ENCODE measurements around the gene ARL8B. TPM values are rescaled to one million over a fixed set of nuclear protein-coding genes. Genes with fewer than 3 reads are reported as not detected.

Gene ARL8B
- total RNA-seq, 2 donors from 2014 or later = 32.8 to 52.6 TPM

- TF ChIP-seq CTCF (IDR thresholded peaks at IDR 0.05) = no peak
Observed at GRCh38 chr3:5202222-5202621, 80.1 kb downstream of the ARL8B start.

GRCh38 chr3:5205165-5205941 lies 83.3 kb downstream of the ARL8B start:
- Histone ChIP-seq H3K9me3 (no peaks in the 10 kb centered on the region), H3K27me3 (replicated peaks; ENCODE audit: insufficient read depth) (no peaks in the 10 kb centered on the region), H3K36me3 (peaks cover 66% of the 10 kb centered on the region), H3K27ac (no peak overlapping the region), H3K4me3 (no peak overlapping the region), H3K4me1 (ENCODE audit: control insufficient read depth in 1 of 2, low read depth in 2 of 2) (no peaks in the 10 kb centered on the region)
- no peak for TF ChIP-seq CTCF (IDR thresholded peaks at IDR 0.05)
- ATAC-seq (ENCODE audit: insufficient number of reproducible peaks, low FRiP score, low read depth) (no peak), DNase-seq (ENCODE audit: low spot score) (no peak)

More at GRCh38 chr3:5202222-5202621, 80.1 kb downstream of the ARL8B start:
- H3K27ac ChIP-seq = no peak overlapping the region
- no peak for DNase-seq (ENCODE audit: low spot score)
- no peak for ATAC-seq (ENCODE audit: insufficient number of reproducible peaks, low FRiP score, low read depth)
- no peaks in the 10 kb centered on the region for H3K4me1 ChIP-seq (ENCODE audit: control insufficient read depth in 1 of 2, low read depth in 2 of 2)
- H3K27me3 ChIP-seq (replicated peaks; ENCODE audit: insufficient read depth) = no peaks in the 10 kb centered on the region
- H3K36me3 ChIP-seq = peaks cover 42% of the 10 kb centered on the region
- H3K4me3 ChIP-seq = no peak overlapping the region
- H3K9me3 ChIP-seq = no peaks in the 10 kb centered on the region

GRCh38 chr3:5210926-5211325 lies 88.8 kb downstream of the ARL8B start:
- DNase-seq (ENCODE audit: low spot score) = no peak
- no peak overlapping the region for H3K27ac ChIP-seq
- no peaks in the 10 kb centered on the region for H3K9me3 ChIP-seq
- no peaks in the 10 kb centered on the region for H3K27me3 ChIP-seq (replicated peaks; ENCODE audit: insufficient read depth)
- peaks cover 79% of the 10 kb centered on the region for H3K36me3 ChIP-seq
- H3K4me1 ChIP-seq (ENCODE audit: control insufficient read depth in 1 of 2, low read depth in 2 of 2) = no peaks in the 10 kb centered on the region
- no peak overlapping the region for H3K4me3 ChIP-seq
- ATAC-seq (ENCODE audit: insufficient number of reproducible peaks, low FRiP score, low read depth) = no peak
- TF ChIP-seq CTCF (IDR thresholded peaks at IDR 0.05) = no peak

- H3K4me3 ChIP-seq = no peak overlapping the region
- H3K9me3 ChIP-seq = no peaks in the 10 kb centered on the region
- peaks cover 78% of the 10 kb centered on the region for H3K36me3 ChIP-seq
- H3K4me1 ChIP-seq (ENCODE audit: control insufficient read depth in 1 of 2, low read depth in 2 of 2) = no peaks in the 10 kb centered on the region
- no peak for TF ChIP-seq CTCF (IDR thresholded peaks at IDR 0.05)
- H3K27me3 ChIP-seq (replicated peaks; ENCODE audit: insufficient read depth) = no peaks in the 10 kb centered on the region
- ATAC-seq (ENCODE audit: insufficient number of reproducible peaks, low FRiP score, low read depth) (no peak), DNase-seq (ENCODE audit: low spot score) (no peak)
- H3K27ac ChIP-seq = no peak overlapping the region
Observed at GRCh38 chr3:5212628-5213573, 90.8 kb downstream of the ARL8B start.

GRCh38 chr3:5213574-5213966 lies 91.5 kb downstream of the ARL8B start:
- Histone ChIP-seq H3K4me3 (no peak overlapping the region), H3K27ac (no peak overlapping the region), H3K4me1 (ENCODE audit: control insufficient read depth in 1 of 2, low read depth in 2 of 2) (peaks cover 0 to 3% of the 10 kb centered on the region in 2 donors), H3K36me3 (peaks cover 72% of the 10 kb centered on the region), H3K9me3 (no peaks in the 10 kb centered on the region), H3K27me3 (replicated peaks; ENCODE audit: insufficient read depth) (no peaks in the 10 kb centered on the region)
- no peak for TF ChIP-seq CTCF (IDR thresholded peaks at IDR 0.05)
- DNase-seq (ENCODE audit: low spot score) (no peak), ATAC-seq (ENCODE audit: insufficient number of reproducible peaks, low FRiP score, low read depth) (no peak)

Measured in thoracic aorta (tissue), 2 donors.